Mononuclear cell (primary cell): ENCODE measurements around the gene ACE. TPM values are rescaled to one million over a fixed set of nuclear protein-coding genes. Genes with fewer than 3 reads are reported as not detected.

Source experiments
- H3K27me3 ChIP-seq: 2 replicates; pipeline ENCODE4 v1.6.0; 2011; ENCODE audit warnings: low read length, control low read depth; ENCODE audit not compliant: insufficient read depth
- H3K4me1 ChIP-seq: 2 replicates; pipeline ENCODE4 v1.5.1; 2011; ENCODE audit warnings: mild to moderate bottlenecking, low read length, control low read depth; ENCODE audit not compliant: insufficient read depth
- H3K4me3 ChIP-seq: 2 replicates; pipeline ENCODE4 v1.5.1; 2011; ENCODE audit warnings: mild to moderate bottlenecking, low read length, moderate library complexity
- H3K9me3 ChIP-seq: 2 replicates; pipeline ENCODE4 v1.5.1; 2011; ENCODE audit warnings: low read depth, mild to moderate bottlenecking, control low read depth, low read length
- total RNA-seq: library from RNA; depleted of rRNA; stranded (reverse); fragments of >200 nt; gene quantifications from one replicate; pipeline ENCODE4 v1.2.3, GENCODE V29; 2012

ACE gene
- total RNA-seq, 1 donor, result 1.3 TPM

GRCh38 chr17:63504261-63504660 lies 27.4 kb downstream of the ACE start:
- Histone ChIP-seq H3K27me3 (no peaks in the 10 kb centered on the region), H3K9me3 (no peaks in the 10 kb centered on the region), H3K4me3 (no peak overlapping the region), H3K4me1 (no peaks in the 10 kb centered on the region)

- no peaks in the 10 kb centered on the region for H3K4me1 ChIP-seq
- no peaks in the 10 kb centered on the region for H3K27me3 ChIP-seq
- H3K9me3 ChIP-seq, result no peaks in the 10 kb centered on the region
- no peak overlapping the region for H3K4me3 ChIP-seq
Measured at GRCh38 chr17:63505341-63505740, 28.5 kb downstream of the ACE start.

- Histone ChIP-seq H3K9me3 (no peaks in the 10 kb centered on the region), H3K4me3 (no peak overlapping the region), H3K27me3 (no peaks in the 10 kb centered on the region), H3K4me1 (no peaks in the 10 kb centered on the region)
Measured at GRCh38 chr17:63506627-63507026, 29.8 kb downstream of the ACE start.

- no peaks in the 10 kb centered on the region for H3K4me1 ChIP-seq
- no peaks in the 10 kb centered on the region for H3K9me3 ChIP-seq
- no peaks in the 10 kb centered on the region for H3K27me3 ChIP-seq
- H3K4me3 ChIP-seq, result no peak overlapping the region
Measured at GRCh38 chr17:63511331-63511730, 34.5 kb downstream of the ACE start.

- Histone ChIP-seq H3K4me3 (no peak overlapping the region), H3K27me3 (no peaks in the 10 kb centered on the region), H3K4me1 (no peaks in the 10 kb centered on the region), H3K9me3 (no peaks in the 10 kb centered on the region)
Measured at GRCh38 chr17:63512388-63512787, 35.5 kb downstream of the ACE start.

GRCh38 chr17:63512896-63513644 lies 36.2 kb downstream of the ACE start:
- Histone ChIP-seq H3K9me3 (no peaks in the 10 kb centered on the region), H3K4me3 (no peak overlapping the region), H3K4me1 (no peaks in the 10 kb centered on the region)

GRCh38 chr17:63514477-63514876 lies 37.6 kb downstream of the ACE start:
- no peak overlapping the region for H3K4me3 ChIP-seq
- H3K9me3 ChIP-seq, result no peaks in the 10 kb centered on the region
- H3K27me3 ChIP-seq, result no peaks in the 10 kb centered on the region
- H3K4me1 ChIP-seq, result no peaks in the 10 kb centered on the region

More at GRCh38 chr17:63512896-63513644, 36.2 kb downstream of the ACE start:
- H3K27me3 ChIP-seq, result no peaks in the 10 kb centered on the region

GRCh38 chr17:63514974-63515373 lies 38.1 kb downstream of the ACE start:
- Histone ChIP-seq H3K9me3 (no peaks in the 10 kb centered on the region), H3K4me1 (no peaks in the 10 kb centered on the region), H3K27me3 (no peaks in the 10 kb centered on the region), H3K4me3 (no peak overlapping the region)

- Histone ChIP-seq H3K4me3 (no peak overlapping the region), H3K4me1 (no peaks in the 10 kb centered on the region), H3K9me3 (no peaks in the 10 kb centered on the region), H3K27me3 (no peaks in the 10 kb centered on the region)
Measured at GRCh38 chr17:63515426-63515825, 38.6 kb downstream of the ACE start.

- Histone ChIP-seq H3K4me3 (no peak overlapping the region), H3K9me3 (no peaks in the 10 kb centered on the region), H3K4me1 (no peaks in the 10 kb centered on the region), H3K27me3 (no peaks in the 10 kb centered on the region)
Measured at GRCh38 chr17:63516910-63517824, 40.3 kb downstream of the ACE start.

- Histone ChIP-seq H3K9me3 (no peaks in the 10 kb centered on the region), H3K4me3 (no peak overlapping the region), H3K27me3 (no peaks in the 10 kb centered on the region), H3K4me1 (no peaks in the 10 kb centered on the region)
Measured at GRCh38 chr17:63517825-63518534, 41.1 kb downstream of the ACE start.

- Histone ChIP-seq H3K4me1 (no peaks in the 10 kb centered on the region), H3K4me3 (no peak overlapping the region), H3K9me3 (no peaks in the 10 kb centered on the region), H3K27me3 (peaks cover 8% of the 10 kb centered on the region)
Measured at GRCh38 chr17:63519116-63519881, 42.4 kb downstream of the ACE start.

GRCh38 chr17:63519972-63520882 lies 43.4 kb downstream of the ACE start:
- Histone ChIP-seq H3K9me3 (no peaks in the 10 kb centered on the region), H3K4me3 (no peak overlapping the region), H3K4me1 (no peaks in the 10 kb centered on the region), H3K27me3 (peaks cover 8% of the 10 kb centered on the region)
